H1 (cell line): ENCODE data around the gene TAF11L4.
"Not testable (repeated sequence)": the region's sequence is repeated elsewhere in the genome, so short reads cannot be mapped to it uniquely, and the experiment has no call there.

Experiments
- CBX8 ChIP-seq: fragments of 300-800, 300-1000 bp; sonication (generic); IDR thresholded peaks from 2 replicates; pipeline ENCODE4 v1.7.1; 2016; ENCODE audit warnings: low read depth, low read length, borderline replicate concordance
- EZH2 ChIP-seq: fragments of 200-600 bp; sonication (generic); IDR thresholded peaks from 2 replicates; pipeline ENCODE4 v1.7.1; 2012; ENCODE audit warnings: low read depth, mild to moderate bottlenecking, moderate library complexity, low read length, inconsistent platforms; ENCODE audit not compliant: severe bottlenecking
- JUND ChIP-seq: IDR thresholded peaks from 2 replicates; pipeline ENCODE4 v1.6.1; 2011; ENCODE audit warnings: mild to moderate bottlenecking, improper control_type of control experiment, low read length
- RAD21 ChIP-seq, 2 experiments: IDR thresholded peaks in 1 of 2; conservative IDR thresholded peaks in 1 of 2; 2 replicates each; pipeline ENCODE4 v1.6.1; 2011; ENCODE audit warnings: low read depth in 2 of 2, low read length in 2 of 2, improper control_type of control experiment in 1 of 2, inconsistent platforms in 1 of 2, mild to moderate bottlenecking in 1 of 2, moderate library complexity in 1 of 2

GRCh38 chr5:17518067-17518466, 3.5 kb upstream of the TAF11L4 start, which contains the start of gene TAF11L3:
- TF ChIP-seq RAD21 (IDR thresholded peaks at IDR 0.05 in 1 of 2, conservative IDR thresholded peaks at IDR 0.05 in 1 of 2; ENCODE audit: low read depth in 2 of 2, low read length in 2 of 2); CBX8; EZH2; JUND: not testable (repeated sequence)
